Fibroblast of lung (primary cell): ENCODE results near the gene PLA2G2A. TPM values are rescaled to one million over a fixed set of nuclear protein-coding genes. Genes with fewer than 3 reads are reported as not detected.

Source experiments
- DNase-seq, 2 donors: peaks; one replicate each; pipeline versions ENCODE4 v3.0.0 to v3.0.0-alpha.2; 2010; ENCODE audit warnings: low read depth in 2 of 2
- H2AFZ ChIP-seq: 2 replicates; pipeline ENCODE4 v1.5.1; 2012; ENCODE audit warnings: low read length, control low read depth, inconsistent platforms
- H3K27ac ChIP-seq: 2 replicates; pipeline ENCODE4 v1.5.1; 2011; ENCODE audit warnings: low read length, control low read depth; ENCODE audit not compliant: insufficient read depth
- H3K27me3 ChIP-seq: 2 replicates; pipeline ENCODE4 v1.5.1; 2011; ENCODE audit warnings: mild to moderate bottlenecking, low read length; ENCODE audit not compliant: control insufficient read depth, insufficient read depth
- H3K36me3 ChIP-seq: 2 replicates; pipeline ENCODE4 v1.5.1; 2011; ENCODE audit warnings: low read length; ENCODE audit not compliant: control insufficient read depth, insufficient read depth
- H3K4me1 ChIP-seq: 2 replicates; pipeline ENCODE4 v1.5.1; 2011; ENCODE audit warnings: low read length; ENCODE audit not compliant: control insufficient read depth, insufficient read depth; ENCODE audit errors: extremely low read depth
- H3K4me2 ChIP-seq: 2 replicates; pipeline ENCODE4 v1.5.1; 2011; ENCODE audit warnings: low read length, control low read depth; ENCODE audit not compliant: insufficient read depth; ENCODE audit errors: extremely low read depth
- H3K4me3 ChIP-seq, 4 experiments: fragments of 200-600 bp in 1 of 4; sonication (generic) in 1 of 4; replicated peaks in 1 of 4; 2 replicates each; pipeline ENCODE4 v1.5.1; 2011 to 2016; ENCODE audit warnings: low read length in 4 of 4, low read depth in 3 of 4, mild to moderate bottlenecking in 3 of 4, control low read depth in 2 of 4, inconsistent platforms in 1 of 4, mixed read lengths in 1 of 4; ENCODE audit not compliant: insufficient read depth in 1 of 4; ENCODE audit errors: control extremely low read depth in 1 of 4
- H3K79me2 ChIP-seq: 2 replicates; pipeline ENCODE4 v1.5.1; 2012; ENCODE audit warnings: mild to moderate bottlenecking, low read length, inconsistent platforms; ENCODE audit not compliant: control insufficient read depth, insufficient read depth
- H3K9ac ChIP-seq: 2 replicates; pipeline ENCODE4 v1.5.1; 2011; ENCODE audit warnings: mild to moderate bottlenecking, low read length, control low read depth; ENCODE audit not compliant: insufficient read depth
- H3K9me3 ChIP-seq: 2 replicates; pipeline ENCODE4 v1.5.1; 2012; ENCODE audit warnings: low read depth, low read length; ENCODE audit not compliant: control insufficient read depth, insufficient read depth
- H4K20me1 ChIP-seq: 2 replicates; pipeline ENCODE4 v1.5.1; 2011; ENCODE audit warnings: low read length; ENCODE audit not compliant: control insufficient read depth, insufficient read depth; ENCODE audit errors: extremely low read depth
- CTCF ChIP-seq, 2 donors: IDR thresholded peaks in 1 of 2; conservative IDR thresholded peaks in 1 of 2; 1 replicate in 1 of 2; 2 replicates in 1 of 2; pipeline ENCODE4 v1.5.1; 2011 to 2012; ENCODE audit warnings: low read length in 2 of 2, control low read depth in 1 of 2, inconsistent platforms in 1 of 2, low read depth in 1 of 2, mild to moderate bottlenecking in 1 of 2
- EZH2 ChIP-seq: IDR thresholded peaks from 2 replicates; pipeline ENCODE4 v1.5.1; 2012; ENCODE audit warnings: low read length, control low read depth, mild to moderate bottlenecking; ENCODE audit errors: missing control alignments
- polyA plus RNA-seq, 2 donors: library from polyadenylated mRNA; depleted of rRNA in 1 of 2; stranded (reverse) in 1 of 2; unstranded in 1 of 2; fragments of >200 nt; gene quantifications; 2 replicates each; pipeline ENCODE4 v1.2.1, GENCODE V29; 2011 to 2012; ENCODE audit warnings: missing spikeins in 1 of 2
- total RNA-seq: library from RNA; depleted of rRNA; stranded (reverse); fragments of >200 nt; gene quantifications from 2 replicates; pipeline ENCODE4 v1.2.1, GENCODE V29; 2014

The PLA2G2A gene
- total and polyA plus RNA-seq, 2 donors (not counting 1 experiment from before 2014, with no cell fraction given) = not detected

GRCh38 chr1:19973616-19974015 lies 5.8 kb downstream of the PLA2G2A start:
- no peaks in the 10 kb centered on the region for H4K20me1 ChIP-seq
- no peak overlapping the region for H3K27ac ChIP-seq
- H3K27me3 ChIP-seq = no peaks in the 10 kb centered on the region
- DNase-seq = peak in 1 of 2 donors; percentile 18
- H3K9ac ChIP-seq = no peak overlapping the region
- TF ChIP-seq CTCF (conservative IDR thresholded peaks at IDR 0.05 in 1 of 2, IDR thresholded peaks at IDR 0.05 in 1 of 2; ENCODE audit: low read depth in 1 of 2, low read length in 2 of 2) (no peak), EZH2 (no peak)
- no peaks in the 10 kb centered on the region for H3K9me3 ChIP-seq
- no peaks in the 10 kb centered on the region for H3K79me2 ChIP-seq
- no peak overlapping the region for H3K4me2 ChIP-seq
- H2AFZ ChIP-seq = no peak overlapping the region
- H3K4me1 ChIP-seq = no peaks in the 10 kb centered on the region
- H3K36me3 ChIP-seq = no peaks in the 10 kb centered on the region
- no peak overlapping the region for H3K4me3 ChIP-seq

- Histone ChIP-seq H4K20me1 (no peaks in the 10 kb centered on the region), H3K27me3 (peaks cover 13% of the 10 kb centered on the region), H3K9me3 (no peaks in the 10 kb centered on the region), H3K4me1 (no peaks in the 10 kb centered on the region), H3K27ac (no peak overlapping the region), H3K79me2 (no peaks in the 10 kb centered on the region), H3K4me3 (no peak overlapping the region), H3K4me2 (no peak overlapping the region), H2AFZ (no peak overlapping the region), H3K9ac (no peak overlapping the region), H3K36me3 (no peaks in the 10 kb centered on the region)
- TF ChIP-seq CTCF (conservative IDR thresholded peaks at IDR 0.05 in 1 of 2, IDR thresholded peaks at IDR 0.05 in 1 of 2; ENCODE audit: low read depth in 1 of 2, low read length in 2 of 2) (no peak), EZH2 (no peak)
- no peak for DNase-seq
These were observed 7.8 kb downstream of the PLA2G2A start for GRCh38 chr1:19971664-19972063.

- Histone ChIP-seq H3K4me2 (no peak overlapping the region), H3K4me3 (no peak overlapping the region), H2AFZ (no peak overlapping the region), H3K79me2 (no peaks in the 10 kb centered on the region), H3K9ac (no peak overlapping the region), H3K36me3 (no peaks in the 10 kb centered on the region), H3K9me3 (no peaks in the 10 kb centered on the region), H4K20me1 (no peaks in the 10 kb centered on the region), H3K27ac (no peak overlapping the region), H3K4me1 (no peaks in the 10 kb centered on the region), H3K27me3 (peaks cover 14% of the 10 kb centered on the region)
- DNase-seq = no peak
- TF ChIP-seq CTCF (conservative IDR thresholded peaks at IDR 0.05 in 1 of 2, IDR thresholded peaks at IDR 0.05 in 1 of 2; ENCODE audit: low read depth in 1 of 2, low read length in 2 of 2) (no peak), EZH2 (no peak)
These were observed 9.3 kb downstream of the PLA2G2A start for GRCh38 chr1:19969898-19970660.
